Measurements from ENCODE around the gene TMED3. TPM values are rescaled to one million over a fixed set of nuclear protein-coding genes. Genes with fewer than 3 reads are reported as not detected.

TMED3 gene
- total RNA-seq, 1 experiment from 2014 or later, result 53.6 TPM

- Histone ChIP-seq H3K9me3 (ENCODE audit: control insufficient read depth in 1 of 2, insufficient read depth in 1 of 2, low read depth in 1 of 2, low read length in 2 of 2) (no peaks in the 10 kb centered on the region), H3K4me1 (ENCODE audit: control insufficient read depth in 1 of 2, insufficient read depth in 2 of 2, low read length in 2 of 2) (no peaks in the 10 kb centered on the region), H4K20me1 (ENCODE audit: insufficient read depth) (no peaks in the 10 kb centered on the region), H3K27ac (ENCODE audit: low read depth, low read length) (no peak overlapping the region), H2AFZ (ENCODE audit: low read depth, low read length, poor library complexity, severe bottlenecking) (no peak overlapping the region), H3K4me2 (ENCODE audit: low read length) (no peak overlapping the region), H3K9ac (ENCODE audit: low read length) (no peak overlapping the region), H3K36me3 (ENCODE audit: control insufficient read depth in 1 of 2, insufficient read depth in 2 of 2, low read length in 2 of 2) (no peaks in the 10 kb centered on the region), H3K79me2 (ENCODE audit: insufficient read depth, low read length) (no peaks in the 10 kb centered on the region), H3K9me2 (ENCODE audit: insufficient read depth) (no peaks in the 10 kb centered on the region), H3K27me3 (ENCODE audit: insufficient read depth, low read length) (no peaks in the 10 kb centered on the region), H3K4me3 (replicated peaks in 1 of 2; ENCODE audit: low read depth in 1 of 2, low read length in 2 of 2) (no peak overlapping the region)
- TF ChIP-seq ELF1 (IDR thresholded peaks at IDR 0.05; ENCODE audit: borderline replicate concordance, low read depth), result no peak
- TF ChIP-seq TCF7L2 (IDR thresholded peaks at IDR 0.05; ENCODE audit: borderline replicate concordance, extremely low read depth, insufficient read depth, insufficient read length), result no peak
- no peak for TF ChIP-seq POLR2A (IDR thresholded peaks at IDR 0.05; ENCODE audit: borderline replicate concordance, extremely low read depth, insufficient read depth, insufficient read length)
- TF ChIP-seq YY1 (IDR thresholded peaks at IDR 0.05; ENCODE audit: extremely low read depth, insufficient replicate concordance, low read depth, low read length), result no peak
- TF ChIP-seq EGR1 (IDR thresholded peaks at IDR 0.05; ENCODE audit: low read depth), result no peak
- TF ChIP-seq EZH2phosphoT487 (IDR thresholded peaks at IDR 0.05; ENCODE audit: borderline replicate concordance), result no peak
- no peak for TF ChIP-seq CTCF (IDR thresholded peaks at IDR 0.05 in 2 of 3, conservative IDR thresholded peaks at IDR 0.05 in 1 of 3; ENCODE audit: borderline replicate concordance in 1 of 3, insufficient read depth in 1 of 3, low read depth in 2 of 3, low read length in 2 of 3)
- no peak for TF ChIP-seq SP1 (IDR thresholded peaks at IDR 0.05; ENCODE audit: low read depth)
- no peak for TF ChIP-seq REST (IDR thresholded peaks at IDR 0.05; ENCODE audit: low read depth)
- no peak for TF ChIP-seq POLR2AphosphoS5 (IDR thresholded peaks at IDR 0.05; ENCODE audit: low read depth, low read length)
- TF ChIP-seq FOSL1 (IDR thresholded peaks at IDR 0.05; ENCODE audit: low read depth), result no peak
- TF ChIP-seq MAX (IDR thresholded peaks at IDR 0.05), result no peak
- no peak for TF ChIP-seq ZNF274 (IDR thresholded peaks at IDR 0.05; ENCODE audit: low read depth, low read length)
- TF ChIP-seq CBX3 (IDR thresholded peaks at IDR 0.05; ENCODE audit: low read depth), result no peak
- TF ChIP-seq RAD21 (IDR thresholded peaks at IDR 0.05; ENCODE audit: low read depth), result no peak
- no peak for TF ChIP-seq SRF (IDR thresholded peaks at IDR 0.05; ENCODE audit: low read depth)
- TF ChIP-seq SIN3A (IDR thresholded peaks at IDR 0.05; ENCODE audit: low read depth), result no peak
- ChIA-PET RAD21 (ENCODE audit: low non-redundant PET in 1 of 2, low total read pairs in 2 of 2, uncharacterized antibody in 2 of 2, unreplicated experiment in 2 of 2) (no interaction called here), POLR2A (no interaction called here), CTCF (no interaction called here)
- ATAC-seq (no peak), DNase-seq (ENCODE audit: low read depth, low spot score) (no peak)
- intact Hi-C loops (cut with micrococcal nuclease), result no loop called here
- BruUV-seq (replicated peaks), result no TSS peak
Observed at GRCh38 chr15:79372428-79372827, 61.5 kb downstream of the TMED3 start.
